GM18526 (cell line): ENCODE results near the gene CAPN10.

ENCODE experiments used
- POLR2A ChIP-seq: IDR thresholded peaks from 3 replicates; pipeline ENCODE4 v1.6.1; 2011; ENCODE audit not compliant: insufficient read length; ENCODE audit errors: extremely low read depth

Gene CAPN10

GRCh38 chr2:240643093-240643810 lies 56.7 kb downstream of the CAPN10 start:
- no peak for TF ChIP-seq POLR2A

- no peak for TF ChIP-seq POLR2A
Measured at GRCh38 chr2:240643811-240644150, 57.2 kb downstream of the CAPN10 start.

- TF ChIP-seq POLR2A: no peak
Measured at GRCh38 chr2:240644171-240644651, 57.7 kb downstream of the CAPN10 start.

- TF ChIP-seq POLR2A: no peak
Measured at GRCh38 chr2:240644859-240645301, 58.3 kb downstream of the CAPN10 start.

GRCh38 chr2:240645346-240645745 lies 58.8 kb downstream of the CAPN10 start:
- TF ChIP-seq POLR2A: no peak

- no peak for TF ChIP-seq POLR2A
Measured at GRCh38 chr2:240645801-240646175, 59.3 kb downstream of the CAPN10 start.

GRCh38 chr2:240646176-240646899 lies 59.8 kb downstream of the CAPN10 start:
- TF ChIP-seq POLR2A: no peak

- TF ChIP-seq POLR2A: no peak
Measured at GRCh38 chr2:240646900-240647502, 60.5 kb downstream of the CAPN10 start.

GRCh38 chr2:240647503-240648154 lies 61.1 kb downstream of the CAPN10 start:
- no peak for TF ChIP-seq POLR2A

GRCh38 chr2:240648155-240648649 lies 61.7 kb downstream of the CAPN10 start:
- no peak for TF ChIP-seq POLR2A
